GM21737 (cell line): ENCODE data around the gene CTXN2.

Source experiments
- ATAC-seq: cut with Tn5 transposase; IDR thresholded peaks from one replicate; pipeline ENCODE4 v1.9.1; 2021; ENCODE audit warnings: mild to moderate bottlenecking, moderate library complexity; ENCODE audit not compliant: unreplicated experiment

CTXN2 gene

GRCh38 chr15:48221885-48222284 is 30.4 kb downstream of the CTXN2 start:
- no peak for ATAC-seq

- no peak for ATAC-seq
Measured at GRCh38 chr15:48222627-48223026, 31.2 kb downstream of the CTXN2 start.

- ATAC-seq: no peak
Measured at GRCh38 chr15:48225771-48226170, 34.3 kb downstream of the CTXN2 start.

- ATAC-seq: no peak
Measured at GRCh38 chr15:48230498-48230897, 39.0 kb downstream of the CTXN2 start.

- ATAC-seq: no peak
Measured at GRCh38 chr15:48233246-48233645, 41.8 kb downstream of the CTXN2 start.

GRCh38 chr15:48239334-48239733 is 47.9 kb downstream of the CTXN2 start:
- no peak for ATAC-seq

- ATAC-seq: no peak
Measured at GRCh38 chr15:48242015-48242414, 50.5 kb downstream of the CTXN2 start.

- no peak for ATAC-seq
Measured at GRCh38 chr15:48242535-48242934, 51.1 kb downstream of the CTXN2 start.

GRCh38 chr15:48244921-48245320 is 53.5 kb downstream of the CTXN2 start:
- ATAC-seq: no peak

GRCh38 chr15:48248414-48248813 is 56.9 kb downstream of the CTXN2 start:
- ATAC-seq: no peak

- ATAC-seq: no peak
Measured at GRCh38 chr15:48250640-48251076, 59.2 kb downstream of the CTXN2 start.

GRCh38 chr15:48253172-48253571 is 61.7 kb downstream of the CTXN2 start:
- ATAC-seq: no peak
